GM12878 (cell line): Measurements from ENCODE around the gene CFAP161.

Source experiments
- SP1 ChIP-seq: IDR thresholded peaks from one replicate; pipeline ENCODE4 v1.6.1; 2011; ENCODE audit warnings: low read depth, low read length
- YY1 ChIP-seq: IDR thresholded peaks from 2 replicates; pipeline ENCODE4 v1.6.1; 2011; ENCODE audit warnings: low read depth, mild to moderate bottlenecking, low read length
- ZBTB4 ChIP-seq: fragments of 450-650 bp; formaldehyde crosslinking; IDR thresholded peaks from 2 replicates; pipeline ENCODE4 v1.4.0; 2022; ENCODE audit warnings: mild to moderate bottlenecking, moderate library complexity
- TF ChIP-seq, protein P1 (sequence below), 3 experiments: IDR thresholded peaks in 2 of 3; conservative IDR thresholded peaks in 1 of 3; 2 replicates each; pipeline ENCODE4 v1.5.1; 2011; ENCODE audit warnings: low read depth in 3 of 3, low read length in 3 of 3, mild to moderate bottlenecking in 3 of 3, control low read depth in 2 of 3, moderate library complexity in 2 of 3, inconsistent platforms in 1 of 3, mixed read lengths in 1 of 3; ENCODE audit not compliant: control insufficient read depth in 2 of 3, insufficient read depth in 1 of 3; ENCODE audit errors: extremely low read depth in 1 of 3

GRCh38 chr15:81098861-81099651, 35.0 kb upstream of the CFAP161 start:
- TF ChIP-seq YY1 (no peak), ZBTB4 (no peak), SP1 (no peak)
- TF ChIP-seq, protein P1, sequence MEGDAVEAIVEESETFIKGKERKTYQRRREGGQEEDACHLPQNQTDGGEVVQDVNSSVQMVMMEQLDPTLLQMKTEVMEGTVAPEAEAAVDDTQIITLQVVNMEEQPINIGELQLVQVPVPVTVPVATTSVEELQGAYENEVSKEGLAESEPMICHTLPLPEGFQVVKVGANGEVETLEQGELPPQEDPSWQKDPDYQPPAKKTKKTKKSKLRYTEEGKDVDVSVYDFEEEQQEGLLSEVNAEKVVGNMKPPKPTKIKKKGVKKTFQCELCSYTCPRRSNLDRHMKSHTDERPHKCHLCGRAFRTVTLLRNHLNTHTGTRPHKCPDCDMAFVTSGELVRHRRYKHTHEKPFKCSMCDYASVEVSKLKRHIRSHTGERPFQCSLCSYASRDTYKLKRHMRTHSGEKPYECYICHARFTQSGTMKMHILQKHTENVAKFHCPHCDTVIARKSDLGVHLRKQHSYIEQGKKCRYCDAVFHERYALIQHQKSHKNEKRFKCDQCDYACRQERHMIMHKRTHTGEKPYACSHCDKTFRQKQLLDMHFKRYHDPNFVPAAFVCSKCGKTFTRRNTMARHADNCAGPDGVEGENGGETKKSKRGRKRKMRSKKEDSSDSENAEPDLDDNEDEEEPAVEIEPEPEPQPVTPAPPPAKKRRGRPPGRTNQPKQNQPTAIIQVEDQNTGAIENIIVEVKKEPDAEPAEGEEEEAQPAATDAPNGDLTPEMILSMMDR (IDR thresholded peaks at IDR 0.05 in 2 of 3, conservative IDR thresholded peaks at IDR 0.05 in 1 of 3; ENCODE audit: control insufficient read depth in 2 of 3, extremely low read depth in 1 of 3, insufficient read depth in 1 of 3, low read depth in 3 of 3, low read length in 3 of 3), result no peak
